ENCODE measurements around the gene GPR84.
"Not testable (repeated sequence)": the region's sequence is repeated elsewhere in the genome, so short reads cannot be mapped to it uniquely, and the experiment has no call there.

Gene GPR84

GRCh38 chr12:54337854-54338650 is 26.2 kb downstream of the GPR84 start:
- WGBS, 2 experiments (ENCODE audit: insufficient coverage in 2 of 2): 92 to 100% methylated on average over 1 of the region's 3 CpGs
- Histone ChIP-seq H3K36me3 (ENCODE audit: control insufficient read depth, insufficient read depth, low read length) (peaks cover 42% of the 10 kb centered on the region), H3K27ac (ENCODE audit: low read depth, low read length, severe bottlenecking) (peak overlapping the region; percentile 46), H3K4me3 (ENCODE audit: extremely low read depth, insufficient read depth, low read length, poor library complexity, severe bottlenecking) (no peak overlapping the region), H3K4me1 (ENCODE audit: control insufficient read depth, insufficient read depth, low read length, poor library complexity, severe bottlenecking) (peaks cover 40% of the 10 kb centered on the region), H3K9me3 (ENCODE audit: control insufficient read depth, low read length) (no peaks in the 10 kb centered on the region)

DNA sequence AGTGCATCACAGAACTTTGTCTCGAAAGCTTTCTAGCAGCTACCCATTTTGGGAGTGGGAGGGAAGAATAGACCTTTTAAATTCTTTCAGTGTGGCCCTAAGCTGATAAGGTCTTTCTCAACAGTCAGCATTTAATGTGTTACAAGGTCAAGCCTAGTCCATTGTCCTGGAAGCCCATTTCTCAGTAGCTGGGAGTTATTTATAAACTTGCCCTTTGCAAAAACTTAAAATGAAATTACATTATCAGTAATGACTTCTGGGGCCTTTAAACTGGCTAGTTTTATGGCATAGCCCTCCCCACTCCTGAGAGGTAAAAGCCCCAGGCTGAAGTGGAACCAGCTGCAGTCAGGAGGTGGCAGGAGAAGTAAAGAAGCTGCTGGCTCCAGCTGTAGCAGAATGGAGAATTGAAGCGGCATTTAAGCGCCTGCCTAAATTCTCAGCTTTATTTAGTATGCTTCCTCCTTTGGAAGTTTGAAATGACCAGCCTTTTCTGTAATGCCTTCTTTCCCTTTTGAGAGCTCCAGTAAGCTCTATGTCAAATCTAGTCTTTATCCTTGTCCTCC is 26.9 kb downstream of the GPR84 start:
- no peak overlapping the region for H3K4me3 ChIP-seq (ENCODE audit: extremely low read depth, insufficient read depth, low read length, poor library complexity, severe bottlenecking)
- WGBS, 2 experiments (ENCODE audit: insufficient coverage in 2 of 2): 71 to 90% methylated on average over 2 to 3 of the region's 3 CpGs
- peaks cover 40% of the 10 kb centered on the region for H3K4me1 ChIP-seq (ENCODE audit: control insufficient read depth, insufficient read depth, low read length, poor library complexity, severe bottlenecking)
- H3K36me3 ChIP-seq (ENCODE audit: control insufficient read depth, insufficient read depth, low read length): peaks cover 39% of the 10 kb centered on the region
- peak overlapping the region; percentile 51 for H3K27ac ChIP-seq (ENCODE audit: low read depth, low read length, severe bottlenecking)
- H3K9me3 ChIP-seq (ENCODE audit: control insufficient read depth, low read length): no peaks in the 10 kb centered on the region

- Histone ChIP-seq H3K27ac (ENCODE audit: low read depth, low read length, severe bottlenecking) (no peak overlapping the region), H3K36me3 (ENCODE audit: control insufficient read depth, insufficient read depth, low read length) (peaks cover 23% of the 10 kb centered on the region), H3K9me3 (ENCODE audit: control insufficient read depth, low read length) (no peaks in the 10 kb centered on the region), H3K4me3 (ENCODE audit: extremely low read depth, insufficient read depth, low read length, poor library complexity, severe bottlenecking) (no peak overlapping the region), H3K4me1 (ENCODE audit: control insufficient read depth, insufficient read depth, low read length, poor library complexity, severe bottlenecking) (peaks cover 39% of the 10 kb centered on the region)
- 100% methylated on average over 2 of the region's 4 CpGs; no CpG with 5 or more reads in 1 of the 2 experiments for WGBS, 2 experiments (ENCODE audit: insufficient coverage in 2 of 2)
These were observed 30.8 kb downstream of the GPR84 start for GRCh38 chr12:54333420-54334034.

DNA sequence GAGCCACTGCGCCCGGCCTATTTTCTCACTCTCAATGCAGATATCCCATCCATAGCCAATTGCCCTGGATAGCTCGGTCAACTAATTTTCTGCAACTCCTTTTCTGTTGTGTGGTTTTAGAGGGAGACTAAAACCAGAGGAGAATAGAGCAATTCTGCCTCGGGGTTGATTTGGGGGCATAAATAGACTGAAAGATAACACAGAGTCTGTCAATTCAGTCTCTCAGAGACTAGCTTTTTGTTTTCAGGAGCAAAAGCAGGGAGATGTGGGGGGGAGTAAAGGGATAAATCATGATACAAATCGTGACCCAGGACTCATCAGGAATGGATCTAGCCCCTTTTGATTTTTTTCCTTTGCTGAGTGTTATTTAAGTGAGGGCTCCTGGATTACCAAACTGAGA is 32.8 kb downstream of the GPR84 start:
- Histone ChIP-seq H3K27ac (ENCODE audit: low read depth, low read length, severe bottlenecking) (no peak overlapping the region), H3K4me3 (ENCODE audit: extremely low read depth, insufficient read depth, low read length, poor library complexity, severe bottlenecking) (no peak overlapping the region), H3K4me1 (ENCODE audit: control insufficient read depth, insufficient read depth, low read length, poor library complexity, severe bottlenecking) (peaks cover 22% of the 10 kb centered on the region), H3K9me3 (ENCODE audit: control insufficient read depth, low read length) (no peaks in the 10 kb centered on the region), H3K36me3 (ENCODE audit: control insufficient read depth, insufficient read depth, low read length) (peaks cover 24% of the 10 kb centered on the region)
- 83 to 96% methylated on average over 2 of the region's 5 CpGs for WGBS, 2 experiments (ENCODE audit: insufficient coverage in 2 of 2)

DNA sequence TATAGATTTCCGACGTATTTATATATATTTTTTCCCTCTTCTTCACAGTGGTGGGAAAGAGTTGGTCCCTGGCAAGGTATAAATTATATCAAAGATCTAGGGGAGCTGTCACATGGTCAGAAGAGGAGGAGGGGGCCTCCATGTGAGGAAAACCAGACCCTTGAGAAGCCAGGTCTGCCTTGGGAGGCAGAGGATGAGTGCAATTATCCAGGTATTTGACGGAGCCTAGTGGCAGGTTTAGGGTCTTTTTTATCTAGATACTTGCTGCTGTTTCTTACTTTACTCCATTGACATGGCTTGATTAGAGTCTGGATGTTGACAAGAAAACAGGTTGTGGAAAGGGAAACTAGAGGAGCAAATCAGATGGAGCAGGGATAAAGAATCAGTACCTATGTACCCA is 33.8 kb downstream of the GPR84 start:
- WGBS, 2 experiments (ENCODE audit: insufficient coverage in 2 of 2): 90 to 100% methylated on average over 1 of the region's 3 CpGs
- peaks cover 22% of the 10 kb centered on the region for H3K4me1 ChIP-seq (ENCODE audit: control insufficient read depth, insufficient read depth, low read length, poor library complexity, severe bottlenecking)

DNA sequence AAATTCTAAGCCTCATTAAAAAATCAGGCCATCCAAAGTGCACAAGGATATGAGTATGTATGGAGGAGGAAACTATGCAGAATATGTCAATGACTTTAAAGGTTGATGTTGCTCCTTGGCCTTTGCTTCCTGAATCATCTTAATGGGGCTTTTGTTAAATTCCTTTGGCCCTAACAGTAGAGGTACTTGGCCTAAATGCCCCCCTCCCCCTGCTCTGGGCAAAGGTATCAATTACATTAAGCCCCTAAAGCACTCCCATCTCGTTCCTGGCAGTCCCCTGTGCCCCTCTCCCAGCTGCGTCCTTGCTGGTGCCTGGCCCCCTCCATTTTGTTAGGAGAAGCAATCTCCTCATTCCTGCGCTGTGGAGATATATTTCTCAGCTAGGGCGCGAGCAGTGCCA is 34.5 kb downstream of the GPR84 start:
- Histone ChIP-seq H3K9me3 (ENCODE audit: control insufficient read depth, low read length) (no peaks in the 10 kb centered on the region), H3K27ac (ENCODE audit: low read depth, low read length, severe bottlenecking) (peak overlapping the region; percentile 43), H3K4me1 (ENCODE audit: control insufficient read depth, insufficient read depth, low read length, poor library complexity, severe bottlenecking) (peaks cover 22% of the 10 kb centered on the region), H3K36me3 (ENCODE audit: control insufficient read depth, insufficient read depth, low read length) (peaks cover 24% of the 10 kb centered on the region), H3K4me3 (ENCODE audit: extremely low read depth, insufficient read depth, low read length, poor library complexity, severe bottlenecking) (no peak overlapping the region)
- 67 to 73% methylated on average over 2 to 5 of the region's 5 CpGs for WGBS, 2 experiments (ENCODE audit: insufficient coverage in 2 of 2)

More for the DNA sequence above, 33.8 kb downstream of the GPR84 start:
- Histone ChIP-seq H3K27ac (ENCODE audit: low read depth, low read length, severe bottlenecking) (peak overlapping the region; percentile 43), H3K9me3 (ENCODE audit: control insufficient read depth, low read length) (no peaks in the 10 kb centered on the region), H3K36me3 (ENCODE audit: control insufficient read depth, insufficient read depth, low read length) (peaks cover 24% of the 10 kb centered on the region), H3K4me3 (ENCODE audit: extremely low read depth, insufficient read depth, low read length, poor library complexity, severe bottlenecking) (no peak overlapping the region)

GRCh38 chr12:54328595-54329337 is 35.5 kb downstream of the GPR84 start:
- Histone ChIP-seq H3K9me3 (ENCODE audit: control insufficient read depth, low read length) (no peaks in the 10 kb centered on the region), H3K4me3 (ENCODE audit: extremely low read depth, insufficient read depth, low read length, poor library complexity, severe bottlenecking) (no peak overlapping the region), H3K27ac (ENCODE audit: low read depth, low read length, severe bottlenecking) (peak overlapping the region; percentile 23), H3K36me3 (ENCODE audit: control insufficient read depth, insufficient read depth, low read length) (peaks cover 21% of the 10 kb centered on the region), H3K4me1 (ENCODE audit: control insufficient read depth, insufficient read depth, low read length, poor library complexity, severe bottlenecking) (peaks cover 22% of the 10 kb centered on the region)
- WGBS, 2 experiments (ENCODE audit: insufficient coverage in 2 of 2): 85 to 86% methylated on average over 3 to 5 of the region's 6 CpGs

GRCh38 chr12:54325442-54326109 is 38.7 kb downstream of the GPR84 start:
- Histone ChIP-seq H3K4me3 (ENCODE audit: extremely low read depth, insufficient read depth, low read length, poor library complexity, severe bottlenecking) (peak overlapping the region; percentile 71), H3K36me3 (ENCODE audit: control insufficient read depth, insufficient read depth, low read length) (peaks cover 10% of the 10 kb centered on the region), H3K27ac (ENCODE audit: low read depth, low read length, severe bottlenecking) (peak overlapping the region; percentile 82), H3K4me1 (ENCODE audit: control insufficient read depth, insufficient read depth, low read length, poor library complexity, severe bottlenecking) (peaks cover 20% of the 10 kb centered on the region)
- WGBS, 2 experiments (ENCODE audit: insufficient coverage in 2 of 2): 61 to 72% methylated on average over 12 to 14 of the region's 22 CpGs
- H3K9me3 ChIP-seq (ENCODE audit: control insufficient read depth, low read length): not testable (repeated sequence)

DNA sequence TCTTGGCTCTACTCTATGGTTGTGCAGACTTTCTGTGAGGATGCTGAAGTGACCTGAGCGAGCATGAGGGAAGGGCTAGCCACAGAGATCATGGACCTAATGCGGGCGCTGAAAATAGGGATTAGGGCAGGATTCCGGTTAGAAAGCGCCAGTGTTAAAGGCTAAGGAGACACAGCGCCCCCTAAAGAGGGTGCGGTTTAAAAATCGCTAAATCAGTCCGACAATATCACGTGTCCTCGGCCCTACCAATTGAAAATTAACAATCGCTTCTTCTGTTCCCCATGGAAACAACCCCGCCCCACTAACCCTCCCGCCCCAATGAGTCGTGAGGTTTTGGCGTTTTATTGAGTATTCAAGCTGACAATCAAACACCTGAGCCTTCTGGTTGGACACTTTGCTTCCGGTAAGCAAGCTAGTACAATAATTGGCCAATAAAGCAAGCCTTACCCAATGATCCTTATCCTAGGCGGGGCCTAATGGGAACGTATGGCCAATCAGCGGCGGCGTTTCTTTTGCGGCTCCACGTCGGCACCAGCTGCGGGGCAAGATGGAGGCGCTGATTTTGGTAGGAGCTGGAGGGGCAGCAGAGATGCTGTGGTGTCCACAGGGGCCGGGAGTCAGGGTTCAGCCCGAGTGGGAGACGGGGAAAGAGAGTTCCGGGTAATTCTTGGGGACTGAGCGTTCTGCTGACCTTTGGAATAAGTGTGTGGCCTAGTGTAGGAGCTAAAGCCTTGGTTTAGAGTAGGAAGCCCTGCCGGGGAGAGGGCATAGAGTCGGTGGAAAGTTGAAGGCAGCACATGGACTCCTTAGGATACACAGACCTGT is 39.5 kb downstream of the GPR84 start, which contains the start of gene COPZ1:
Gene COPZ1 (plus strand): TSS at position 515 of the 825 bp plus-strand sequence. CDS start 33 bp downstream, at position 548.
- Histone ChIP-seq H3K36me3 (ENCODE audit: control insufficient read depth, insufficient read depth, low read length) (peaks cover 6% of the 10 kb centered on the region), H3K9me3 (ENCODE audit: control insufficient read depth, low read length) (no peaks in the 10 kb centered on the region), H3K27ac (ENCODE audit: low read depth, low read length, severe bottlenecking) (peak within 1 kb of the TSS; percentile 82), H3K4me1 (ENCODE audit: control insufficient read depth, insufficient read depth, low read length, poor library complexity, severe bottlenecking) (peaks cover 14% of the 10 kb centered on the region), H3K4me3 (ENCODE audit: extremely low read depth, insufficient read depth, low read length, poor library complexity, severe bottlenecking) (peak within 1 kb of the TSS; percentile 71)
- 2 to 3% methylated on average over 30 to 32 of the region's 34 CpGs for WGBS, 2 experiments (ENCODE audit: insufficient coverage in 2 of 2)

All from mesodermal cell (in vitro differentiated cells).